Measurements from ENCODE around the gene LRCH4. TPM values are rescaled to one million over a fixed set of nuclear protein-coding genes. Genes with fewer than 3 reads are reported as not detected.

Gene LRCH4
- total and polyA plus RNA-seq, 9 of the 15 experiments (the other 6 are each of a cell fraction or from before 2014, with no cell fraction given): 0.06 to 63.3 (median 15.0) TPM

DNA sequence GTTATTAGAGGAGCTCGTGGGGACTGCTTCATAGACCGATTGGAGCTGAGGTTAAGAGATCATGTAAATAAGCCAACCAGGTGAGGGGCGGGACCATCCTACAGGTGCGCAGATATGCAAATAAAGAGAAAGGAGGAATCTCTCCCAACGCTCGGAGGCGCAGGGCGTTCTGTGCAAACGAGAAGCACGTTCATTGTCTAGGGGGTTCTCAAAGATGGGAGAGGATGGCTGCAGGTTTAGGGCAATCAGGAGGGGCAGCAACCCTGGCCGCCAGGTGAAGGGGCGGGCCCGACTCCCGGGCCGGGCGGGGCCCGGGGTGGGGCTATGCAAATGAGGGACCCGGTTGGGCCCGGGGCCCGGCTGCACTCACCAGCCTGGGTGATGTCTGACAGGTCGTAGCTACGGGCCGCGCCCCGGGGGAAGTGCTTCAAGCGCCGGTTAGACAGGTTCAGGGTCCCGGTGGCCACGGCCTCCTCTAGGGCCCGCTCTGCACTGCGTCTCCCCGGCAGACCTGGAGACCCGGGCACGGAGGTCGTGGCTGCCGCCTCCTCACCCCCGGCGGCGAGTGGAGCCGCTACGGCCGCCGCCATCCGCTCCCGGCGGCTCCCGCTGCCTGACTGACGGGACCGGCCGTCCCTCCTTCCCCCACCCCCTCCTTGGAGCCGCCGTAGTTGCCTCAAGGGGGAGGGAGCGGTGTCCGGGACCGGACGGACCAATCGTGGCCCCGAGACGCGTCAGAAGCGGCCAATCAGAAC, at the start of gene LRCH4 (continued):
- TF ChIP-seq MGA (IDR thresholded peaks at IDR 0.05) (no peak), E2F3 (CRISPR knock-in tag; IDR thresholded peaks at IDR 0.05) (peak; percentile 34; the same call in 1 of the 2 replicates), ZBTB49 (CRISPR knock-in tag; IDR thresholded peaks at IDR 0.05; ENCODE audit: borderline replicate concordance) (no peak), ETV6 (IDR thresholded peaks at IDR 0.05; ENCODE audit: borderline replicate concordance in 1 of 2, low read depth in 2 of 2, low read length in 1 of 2) (no peak), ETV6 (CRISPR knock-in tag; IDR thresholded peaks at IDR 0.05; ENCODE audit: borderline replicate concordance) (no peak), SIX5 (IDR thresholded peaks at IDR 0.05; ENCODE audit: borderline replicate concordance in 1 of 2, insufficient read depth in 1 of 2, low read depth in 1 of 2, low read length in 2 of 2) (no peak), NFYB (IDR thresholded peaks at IDR 0.05; ENCODE audit: extremely low read depth, insufficient read length) (no peak), EWSR1 (IDR thresholded peaks at IDR 0.05; ENCODE audit: borderline replicate concordance, low read depth, partially characterized antibody) (no peak), KAT7 (CRISPR knock-in tag; IDR thresholded peaks at IDR 0.05; ENCODE audit: borderline replicate concordance) (peak; percentile 72; the same call in 1 of the 2 replicates)
- TF ChIP-seq, protein P1, sequence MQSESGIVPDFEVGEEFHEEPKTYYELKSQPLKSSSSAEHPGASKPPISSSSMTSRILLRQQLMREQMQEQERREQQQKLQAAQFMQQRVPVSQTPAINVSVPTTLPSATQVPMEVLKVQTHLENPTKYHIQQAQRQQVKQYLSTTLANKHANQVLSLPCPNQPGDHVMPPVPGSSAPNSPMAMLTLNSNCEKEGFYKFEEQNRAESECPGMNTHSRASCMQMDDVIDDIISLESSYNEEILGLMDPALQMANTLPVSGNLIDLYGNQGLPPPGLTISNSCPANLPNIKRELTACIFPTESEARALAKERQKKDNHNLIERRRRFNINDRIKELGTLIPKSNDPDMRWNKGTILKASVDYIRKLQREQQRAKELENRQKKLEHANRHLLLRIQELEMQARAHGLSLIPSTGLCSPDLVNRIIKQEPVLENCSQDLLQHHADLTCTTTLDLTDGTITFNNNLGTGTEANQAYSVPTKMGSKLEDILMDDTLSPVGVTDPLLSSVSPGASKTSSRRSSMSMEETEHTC (IDR thresholded peaks at IDR 0.05): no peak

Measured in K562 (cell line).